Measurements from ENCODE around the gene KRTAP16-1.
"Not testable (repeated sequence)": the region's sequence is repeated elsewhere in the genome, so short reads cannot be mapped to it uniquely, and the experiment has no call there.

The KRTAP16-1 gene

GRCh38 chr17:41301204-41301790, 7.8 kb downstream of the KRTAP16-1 start:
- no peak for DNase-seq

- no peak for DNase-seq
Measured at GRCh38 chr17:41298458-41299135, 10.5 kb downstream of the KRTAP16-1 start.

- no peak for DNase-seq
Measured at GRCh38 chr17:41296846-41297245, 12.3 kb downstream of the KRTAP16-1 start.

GRCh38 chr17:41294016-41294415, 15.1 kb downstream of the KRTAP16-1 start:
- no peak for DNase-seq

- DNase-seq, result no peak
Measured at GRCh38 chr17:41287050-41287449, 22.1 kb downstream of the KRTAP16-1 start.

- DNase-seq, result no peak
Measured at GRCh38 chr17:41284546-41284945, 24.6 kb downstream of the KRTAP16-1 start.

GRCh38 chr17:41284043-41284442, 25.1 kb downstream of the KRTAP16-1 start:
- DNase-seq, result no peak

GRCh38 chr17:41278176-41278955, 30.7 kb downstream of the KRTAP16-1 start:
- no peak for DNase-seq

- DNase-seq, result not testable (repeated sequence)
Measured at GRCh38 chr17:41275648-41276190, 33.4 kb downstream of the KRTAP16-1 start, which contains the start of gene KRTAP9-7. KRTAP9-7 (plus strand) TSS chr17:41275698; CDS start chr17:41275698, 0 bp downstream.

GRCh38 chr17:41271858-41272257, 37.3 kb downstream of the KRTAP16-1 start:
- DNase-seq, result no peak

GRCh38 chr17:41271323-41271722, 37.8 kb downstream of the KRTAP16-1 start:
- DNase-seq, result not testable (repeated sequence)

GRCh38 chr17:41267711-41268110, 41.4 kb downstream of the KRTAP16-1 start:
- DNase-seq, result no peak

GRCh38 chr17:41265078-41265477, 44.0 kb downstream of the KRTAP16-1 start, which contains the start of gene KRTAP9-6:
KRTAP9-6 (plus strand) TSS chr17:41265378; CDS start chr17:41265378, 0 bp downstream.
- DNase-seq, result no peak

- no peak for DNase-seq
Measured at GRCh38 chr17:41264599-41264998, 44.5 kb downstream of the KRTAP16-1 start.

- DNase-seq, result no peak
Measured at GRCh38 chr17:41263212-41263611, 45.9 kb downstream of the KRTAP16-1 start.

- DNase-seq, result no peak
Measured at GRCh38 chr17:41258406-41258805, 50.7 kb downstream of the KRTAP16-1 start.

Data from activated CD4-positive, alpha-beta T cell treated with anti-CD3 and anti-CD28 coated beads for 48 hours (primary cell).